SK-N-SH (cell line): ENCODE results near the gene GRPEL2. TPM values are rescaled to one million over a fixed set of nuclear protein-coding genes. Genes with fewer than 3 reads are reported as not detected.

Experiments
- CTCF ChIA-PET: fragments of 300-600, 350-600 bp; formaldehyde crosslinking; extraction: SDS; loops from one replicate; lab custom pipeline; 2021; lab: Yijun Ruan, JAX
- POLR2A ChIA-PET: fragments of 350-600 bp; sonication (Branson Sonifier 250); formaldehyde crosslinking; extraction: SDS; loops from one replicate; lab custom pipeline; 2020; ENCODE audit warnings: antibody characterized with exemption, inconsistent platforms; lab: Yijun Ruan, JAX
- DNase-seq: peaks from one replicate; pipeline ENCODE4 v3.0.0; 2012
- H2AFZ ChIP-seq: fragments of 200-600 bp; sonication (generic); 2 replicates; pipeline ENCODE4 v1.8.1; 2016; ENCODE audit warnings: antibody characterized with exemption, mild to moderate bottlenecking, low read depth
- H3F3A ChIP-seq: fragments of 200-600 bp; sonication (generic); replicated peaks from 2 replicates; pipeline ENCODE3; 2016; ENCODE audit warnings: antibody characterized with exemption, mild to moderate bottlenecking; ENCODE audit not compliant: insufficient read depth
- H3K27ac ChIP-seq, 2 experiments: fragments of 200-500 bp in 1 of 2; fragments of 200-600 bp in 1 of 2; sonication (Bioruptor generic) in 1 of 2; sonication (generic), shearing (Covaris generic) in 1 of 2; 2 replicates each; pipeline versions ENCODE4 v1.5.1 to v1.6.1; 2014 to 2016; ENCODE audit warnings: low read depth in 2 of 2, inconsistent platforms in 1 of 2, low read length in 1 of 2, mild to moderate bottlenecking in 1 of 2, mixed read lengths in 1 of 2
- H3K27me3 ChIP-seq: fragments of 200-600 bp; sonication (generic), shearing (Covaris generic); 2 replicates; pipeline ENCODE4 v1.6.1; 2016; ENCODE audit warnings: mixed run types; ENCODE audit not compliant: insufficient read depth
- H3K36me3 ChIP-seq, 2 experiments: fragments of 200-500 bp in 1 of 2; fragments of 200-600 bp in 1 of 2; sonication (Bioruptor generic) in 1 of 2; sonication (generic) in 1 of 2; replicated peaks in 1 of 2; 2 replicates each; pipeline versions ENCODE3 to v1.5.1; 2014 to 2016; ENCODE audit warnings: low read length in 1 of 2, mild to moderate bottlenecking in 1 of 2; ENCODE audit not compliant: insufficient read depth in 2 of 2, control insufficient read depth in 1 of 2
- H3K4me1 ChIP-seq, 2 experiments: fragments of 200-500 bp in 1 of 2; fragments of 200-600 bp in 1 of 2; sonication (Bioruptor generic) in 1 of 2; sonication (generic), shearing (Covaris generic) in 1 of 2; 2 replicates each; pipeline versions ENCODE4 v1.5.1 to v1.6.1; 2014 to 2016; ENCODE audit warnings: low read depth in 1 of 2, low read length in 1 of 2, mixed run types in 1 of 2; ENCODE audit not compliant: insufficient read depth in 2 of 2, control insufficient read depth in 1 of 2
- H3K4me2 ChIP-seq: fragments of 200-600 bp; sonication (generic), shearing (Covaris generic); 2 replicates; pipeline ENCODE4 v1.6.1; 2017; ENCODE audit warnings: mixed run types
- H3K4me3 ChIP-seq, 2 experiments: fragments of 200-500 bp in 1 of 2; fragments of 200-600 bp in 1 of 2; sonication (Bioruptor generic) in 1 of 2; sonication (generic), shearing (Covaris generic) in 1 of 2; 2 replicates each; pipeline versions ENCODE4 v1.5.1 to v1.8.1; 2014 to 2016; ENCODE audit warnings: low read depth in 2 of 2, inconsistent platforms in 1 of 2, low read length in 1 of 2, mild to moderate bottlenecking in 1 of 2, mixed read lengths in 1 of 2, moderate library complexity in 1 of 2
- H3K79me2 ChIP-seq: fragments of 200-600 bp; sonication (generic); 2 replicates; pipeline ENCODE4 v1.8.1; 2017; ENCODE audit warnings: mild to moderate bottlenecking; ENCODE audit not compliant: insufficient read depth
- H3K9ac ChIP-seq: fragments of 200-600 bp; sonication (generic); 2 replicates; pipeline ENCODE4 v1.6.1; 2017; ENCODE audit warnings: mixed run types
- H3K9me2 ChIP-seq: fragments of 200-600 bp; sonication (generic); 2 replicates; pipeline ENCODE4 v1.6.1; 2017; ENCODE audit warnings: mixed run types
- H3K9me3 ChIP-seq: fragments of 200-600 bp; sonication (generic); 2 replicates; pipeline ENCODE4 v1.6.1; 2017; ENCODE audit warnings: mixed run types, mild to moderate bottlenecking, moderate library complexity
- H4K20me1 ChIP-seq: fragments of 200-600 bp; sonication (generic); 2 replicates; pipeline ENCODE4 v1.6.1; 2017; ENCODE audit warnings: mild to moderate bottlenecking, mixed run types; ENCODE audit not compliant: insufficient read depth
- EP300 ChIP-seq, 2 experiments: IDR thresholded peaks; 2 replicates each; pipeline versions ENCODE4 v1.4.0 to v1.6.1; 2012; ENCODE audit warnings: borderline replicate concordance in 1 of 2, low read depth in 1 of 2, low read length in 1 of 2
- FOXM1 ChIP-seq: IDR thresholded peaks from 2 replicates; pipeline ENCODE4 v1.4.0; 2012; ENCODE audit warnings: low read depth, mild to moderate bottlenecking
- MXI1 ChIP-seq: IDR thresholded peaks from 2 replicates; pipeline ENCODE4 v1.6.1; 2012; ENCODE audit warnings: mild to moderate bottlenecking, low read depth, low read length, improper control_type of control experiment
- NFIC ChIP-seq: IDR thresholded peaks from 2 replicates; pipeline ENCODE4 v1.4.0; 2012; ENCODE audit warnings: borderline replicate concordance
- SIN3A ChIP-seq: IDR thresholded peaks from 2 replicates; pipeline ENCODE4 v1.6.1; 2012; ENCODE audit warnings: low read depth, mild to moderate bottlenecking, low read length, moderate library complexity, borderline replicate concordance
- WGBS: methylation state at CpG from one replicate; pipeline ENCODE4 v1.1.6; 2017; ENCODE audit warnings: low lambda C conversion rate; 5-methylcytosine and 5-hydroxymethylcytosine counted together
- polyA plus RNA-seq, 3 experiments: library from polyadenylated mRNA; depleted of rRNA; stranded (reverse); fragments of >200 nt; gene quantifications; 2 replicates each; pipeline ENCODE4 v1.2.3, GENCODE V29; 2012
- TF ChIP-seq, protein P1 (sequence below): IDR thresholded peaks from 2 replicates; pipeline ENCODE4 v1.6.1; 2012; ENCODE audit warnings: mild to moderate bottlenecking, low read depth, low read length, moderate library complexity
- TF ChIP-seq, protein P2 (sequence below): IDR thresholded peaks from 2 replicates; pipeline ENCODE4 v1.4.0; 2012; ENCODE audit warnings: low read depth, borderline replicate concordance
- TF ChIP-seq, protein P3 (sequence below): IDR thresholded peaks from 2 replicates; pipeline ENCODE4; 2012

GRPEL2 gene
- polyA plus RNA-seq, 1 of the 3 experiments (the other 2 are of a cell fraction) = 4.6 TPM

- H3K9me3 ChIP-seq = no peaks in the 10 kb centered on the region
- H3K9me2 ChIP-seq = no peaks in the 10 kb centered on the region
- H3K79me2 ChIP-seq = no peaks in the 10 kb centered on the region
- WGBS = 80% methylated on average over 2 of the region's 2 CpGs
- POLR2A ChIA-PET = no interaction called here
- H3F3A ChIP-seq = peaks cover 22% of the 10 kb centered on the region
- CTCF ChIA-PET = interaction anchor here (0.8 to 3.1 kb wide), 6 partner anchors 8 to 594 kb away, joined by 3 to 14 read pairs (median 3); no protein-coding TSS in a partner anchor
- H3K4me2 ChIP-seq = no peak overlapping the region
- no peaks in the 10 kb centered on the region for H3K36me3 ChIP-seq
- no peak overlapping the region for H3K4me3 ChIP-seq
- H3K27ac ChIP-seq = no peak overlapping the region
- peaks cover 18 to 22% of the 10 kb centered on the region in 2 experiments for H3K4me1 ChIP-seq
- H4K20me1 ChIP-seq = no peaks in the 10 kb centered on the region
- no peak for DNase-seq
- TF ChIP-seq NFIC = no peak
- TF ChIP-seq, all 33 proteins: peak for 0
- Histone ChIP-seq H3K27me3 (no peaks in the 10 kb centered on the region), H3K9ac (no peak overlapping the region), H2AFZ (no peak overlapping the region)
Observed at GRCh38 chr5:149324641-149325040, 20.7 kb upstream of the GRPEL2 start.

- Histone ChIP-seq H3K9me2 (no peaks in the 10 kb centered on the region), H3K36me3 (no peaks in the 10 kb centered on the region)
- TF ChIP-seq EP300 (IDR thresholded peaks at IDR 0.05; ENCODE audit: borderline replicate concordance in 1 of 2, low read depth in 1 of 2, low read length in 1 of 2) (no peak), FOXM1 (no peak), SIN3A (no peak), MXI1 (no peak)
- TF ChIP-seq, protein P1, sequence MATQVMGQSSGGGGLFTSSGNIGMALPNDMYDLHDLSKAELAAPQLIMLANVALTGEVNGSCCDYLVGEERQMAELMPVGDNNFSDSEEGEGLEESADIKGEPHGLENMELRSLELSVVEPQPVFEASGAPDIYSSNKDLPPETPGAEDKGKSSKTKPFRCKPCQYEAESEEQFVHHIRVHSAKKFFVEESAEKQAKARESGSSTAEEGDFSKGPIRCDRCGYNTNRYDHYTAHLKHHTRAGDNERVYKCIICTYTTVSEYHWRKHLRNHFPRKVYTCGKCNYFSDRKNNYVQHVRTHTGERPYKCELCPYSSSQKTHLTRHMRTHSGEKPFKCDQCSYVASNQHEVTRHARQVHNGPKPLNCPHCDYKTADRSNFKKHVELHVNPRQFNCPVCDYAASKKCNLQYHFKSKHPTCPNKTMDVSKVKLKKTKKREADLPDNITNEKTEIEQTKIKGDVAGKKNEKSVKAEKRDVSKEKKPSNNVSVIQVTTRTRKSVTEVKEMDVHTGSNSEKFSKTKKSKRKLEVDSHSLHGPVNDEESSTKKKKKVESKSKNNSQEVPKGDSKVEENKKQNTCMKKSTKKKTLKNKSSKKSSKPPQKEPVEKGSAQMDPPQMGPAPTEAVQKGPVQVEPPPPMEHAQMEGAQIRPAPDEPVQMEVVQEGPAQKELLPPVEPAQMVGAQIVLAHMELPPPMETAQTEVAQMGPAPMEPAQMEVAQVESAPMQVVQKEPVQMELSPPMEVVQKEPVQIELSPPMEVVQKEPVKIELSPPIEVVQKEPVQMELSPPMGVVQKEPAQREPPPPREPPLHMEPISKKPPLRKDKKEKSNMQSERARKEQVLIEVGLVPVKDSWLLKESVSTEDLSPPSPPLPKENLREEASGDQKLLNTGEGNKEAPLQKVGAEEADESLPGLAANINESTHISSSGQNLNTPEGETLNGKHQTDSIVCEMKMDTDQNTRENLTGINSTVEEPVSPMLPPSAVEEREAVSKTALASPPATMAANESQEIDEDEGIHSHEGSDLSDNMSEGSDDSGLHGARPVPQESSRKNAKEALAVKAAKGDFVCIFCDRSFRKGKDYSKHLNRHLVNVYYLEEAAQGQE = no peak
- TF ChIP-seq, protein P2, sequence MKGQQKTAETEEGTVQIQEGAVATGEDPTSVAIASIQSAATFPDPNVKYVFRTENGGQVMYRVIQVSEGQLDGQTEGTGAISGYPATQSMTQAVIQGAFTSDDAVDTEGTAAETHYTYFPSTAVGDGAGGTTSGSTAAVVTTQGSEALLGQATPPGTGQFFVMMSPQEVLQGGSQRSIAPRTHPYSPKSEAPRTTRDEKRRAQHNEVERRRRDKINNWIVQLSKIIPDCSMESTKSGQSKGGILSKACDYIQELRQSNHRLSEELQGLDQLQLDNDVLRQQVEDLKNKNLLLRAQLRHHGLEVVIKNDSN = no peak
- TF ChIP-seq, protein P3, sequence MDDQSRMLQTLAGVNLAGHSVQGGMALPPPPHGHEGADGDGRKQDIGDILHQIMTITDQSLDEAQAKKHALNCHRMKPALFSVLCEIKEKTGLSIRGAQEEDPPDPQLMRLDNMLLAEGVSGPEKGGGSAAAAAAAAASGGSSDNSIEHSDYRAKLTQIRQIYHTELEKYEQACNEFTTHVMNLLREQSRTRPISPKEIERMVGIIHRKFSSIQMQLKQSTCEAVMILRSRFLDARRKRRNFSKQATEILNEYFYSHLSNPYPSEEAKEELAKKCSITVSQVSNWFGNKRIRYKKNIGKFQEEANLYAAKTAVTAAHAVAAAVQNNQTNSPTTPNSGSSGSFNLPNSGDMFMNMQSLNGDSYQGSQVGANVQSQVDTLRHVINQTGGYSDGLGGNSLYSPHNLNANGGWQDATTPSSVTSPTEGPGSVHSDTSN = peak; percentile 11; the same call in 1 of the 2 replicates
- TF ChIP-seq, all 33 proteins: peak for 1
- POLR2A ChIA-PET = interaction anchor here (1.1 kb wide), 1 partner anchor 20 kb away, joined by 3 read pairs; the partner anchor contains the start of gene GRPEL2
- no peak overlapping the region; a peak in 1 of 4 replicates for H3K27ac ChIP-seq
- H3K9ac ChIP-seq = no peak overlapping the region
- H3K4me3 ChIP-seq = no peak overlapping the region
- CTCF ChIA-PET = interaction anchor here (0.8 to 3.1 kb wide), 6 partner anchors 8 to 594 kb away, joined by 3 to 14 read pairs (median 3); no protein-coding TSS in a partner anchor
- H3K4me1 ChIP-seq = peaks cover 14 to 22% of the 10 kb centered on the region in 2 experiments
- H3K27me3 ChIP-seq = no peaks in the 10 kb centered on the region
- no peak overlapping the region for H2AFZ ChIP-seq
- no peak overlapping the region for H3K4me2 ChIP-seq
- no peak for DNase-seq
- H3K79me2 ChIP-seq = no peaks in the 10 kb centered on the region
- H3K9me3 ChIP-seq = no peaks in the 10 kb centered on the region
- H4K20me1 ChIP-seq = no peaks in the 10 kb centered on the region
- H3F3A ChIP-seq = peaks cover 22% of the 10 kb centered on the region
Observed at GRCh38 chr5:149325166-149325735, 20.0 kb upstream of the GRPEL2 start.
